TTC549 (cell line): Measurements from ENCODE around the gene HBZ.
"Not testable (repeated sequence)": the region's sequence is repeated elsewhere in the genome, so short reads cannot be mapped to it uniquely, and the experiment has no call there.

Source experiments
- FAIRE-seq: peaks from 2 replicates; lab custom pipeline; 2012; peaks lifted over from hg19 to GRCh38; lab: Jason Lieb, UNC

HBZ gene

DNA sequence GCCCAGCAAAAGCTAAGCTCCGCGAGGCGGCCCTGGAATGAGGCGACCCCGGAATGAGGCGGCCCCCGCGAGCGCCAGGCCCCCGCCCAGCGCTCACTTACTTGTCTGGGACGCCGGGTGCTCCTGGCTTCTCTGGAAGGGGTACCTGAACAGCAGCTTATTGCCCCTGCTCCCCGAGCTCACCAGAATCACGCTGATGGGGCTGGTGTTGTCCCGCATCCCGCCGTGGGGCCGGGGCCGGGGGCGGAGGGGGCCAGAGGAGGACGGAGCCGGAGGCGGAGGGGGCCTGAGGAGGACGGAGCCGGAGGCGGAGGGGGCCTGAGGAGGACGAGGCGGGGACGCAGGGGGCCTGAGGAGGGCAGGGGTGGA lies 14.4 kb upstream of the HBZ start:
- no peak for FAIRE-seq

DNA sequence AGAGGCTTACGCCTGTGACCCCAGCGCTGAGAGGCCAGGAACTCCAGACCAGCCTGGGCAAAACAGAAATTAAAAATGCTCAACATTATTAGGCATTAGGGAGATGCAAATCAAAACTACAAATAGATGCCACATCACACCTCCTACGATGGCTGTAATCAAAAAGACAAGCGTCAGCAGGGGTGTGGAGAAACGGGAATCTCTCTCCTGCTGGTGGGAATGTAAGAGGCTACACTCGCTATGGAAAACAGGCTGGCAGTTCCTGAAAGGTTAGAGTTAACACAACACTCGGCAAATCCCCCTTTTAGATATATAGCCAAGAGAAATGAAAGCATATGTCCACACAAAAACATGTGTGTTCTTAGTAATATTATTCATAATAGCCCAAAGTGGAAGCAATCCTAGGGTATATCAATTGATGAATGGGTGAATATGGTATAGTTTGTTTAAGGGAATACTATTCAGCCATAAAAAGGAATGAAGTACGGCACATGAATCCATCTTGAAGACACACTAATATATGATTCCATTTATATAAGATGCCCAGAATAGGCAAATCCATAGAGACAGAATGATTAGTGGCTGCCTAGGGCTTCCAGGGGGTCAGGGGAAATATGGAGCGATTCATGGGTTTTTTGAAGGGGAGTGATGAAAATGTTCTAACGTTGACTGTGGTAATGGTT lies 12.1 kb upstream of the HBZ start:
- FAIRE-seq, result no peak

DNA sequence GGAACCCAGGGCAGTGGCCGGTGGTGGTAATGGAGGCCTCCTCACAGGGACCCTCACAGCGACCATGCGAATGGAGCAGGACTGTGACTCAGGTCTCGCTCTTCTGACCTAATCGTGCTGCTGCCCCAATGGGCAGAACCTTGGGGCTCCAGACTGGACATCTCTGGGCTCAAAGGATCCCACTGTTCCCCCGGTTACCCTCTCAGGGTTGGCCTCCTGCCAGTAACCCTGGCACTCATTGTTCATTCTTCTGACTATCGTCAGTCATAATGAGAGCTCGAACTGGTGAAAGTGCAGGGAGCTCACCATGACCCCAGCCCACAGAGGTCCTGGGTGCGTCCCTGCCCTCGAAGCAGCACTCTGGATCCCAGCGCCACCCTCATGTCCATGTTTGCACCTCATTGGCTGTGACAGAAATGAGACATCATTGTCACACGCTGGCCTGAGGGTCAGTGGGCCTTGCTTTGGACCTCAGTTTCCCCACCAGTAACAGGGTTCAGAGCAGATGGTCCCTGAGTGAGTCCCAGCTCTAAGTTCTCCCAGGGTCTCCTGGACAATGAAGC lies 10.0 kb upstream of the HBZ start:
- no peak for FAIRE-seq

DNA sequence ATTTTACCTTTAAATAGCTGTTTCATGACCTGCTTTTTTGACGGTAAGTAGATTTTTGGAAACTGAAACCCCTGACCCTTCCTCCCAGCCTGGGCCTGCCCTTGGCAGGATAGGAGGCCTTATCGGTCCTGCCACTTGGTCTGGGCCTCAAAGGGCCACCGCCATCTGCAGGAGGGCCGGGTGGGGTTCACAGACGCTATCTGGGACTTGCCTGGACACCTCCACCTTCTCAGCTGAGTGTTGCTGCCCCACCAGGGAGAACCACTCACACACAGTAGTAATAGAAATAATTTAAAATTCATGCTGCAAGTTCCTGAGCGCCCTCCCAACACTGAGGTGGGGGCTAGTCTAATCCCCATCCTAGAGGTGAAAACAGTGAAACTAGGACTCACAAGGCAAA lies 9.4 kb upstream of the HBZ start:
- FAIRE-seq, result no peak

DNA sequence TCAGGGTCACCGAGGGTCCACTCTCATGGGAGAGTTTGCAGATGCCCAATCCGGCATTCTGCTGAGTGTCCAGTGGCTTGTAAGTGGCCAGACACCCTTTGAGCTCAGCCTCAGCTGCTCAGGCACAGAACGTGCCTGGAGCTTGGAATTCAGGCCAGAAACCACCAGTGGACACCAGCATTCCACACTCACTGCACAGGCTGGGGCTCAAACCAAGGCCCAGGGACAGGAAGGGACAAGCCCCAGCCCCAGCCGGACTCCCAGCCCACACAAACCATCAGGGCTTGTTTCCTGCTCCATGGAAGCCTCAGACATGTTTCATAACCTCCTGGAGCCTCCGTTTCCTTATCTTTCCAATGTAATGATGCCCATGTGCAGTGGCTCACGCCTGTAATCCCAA lies 9.0 kb upstream of the HBZ start:
- FAIRE-seq, result no peak

DNA sequence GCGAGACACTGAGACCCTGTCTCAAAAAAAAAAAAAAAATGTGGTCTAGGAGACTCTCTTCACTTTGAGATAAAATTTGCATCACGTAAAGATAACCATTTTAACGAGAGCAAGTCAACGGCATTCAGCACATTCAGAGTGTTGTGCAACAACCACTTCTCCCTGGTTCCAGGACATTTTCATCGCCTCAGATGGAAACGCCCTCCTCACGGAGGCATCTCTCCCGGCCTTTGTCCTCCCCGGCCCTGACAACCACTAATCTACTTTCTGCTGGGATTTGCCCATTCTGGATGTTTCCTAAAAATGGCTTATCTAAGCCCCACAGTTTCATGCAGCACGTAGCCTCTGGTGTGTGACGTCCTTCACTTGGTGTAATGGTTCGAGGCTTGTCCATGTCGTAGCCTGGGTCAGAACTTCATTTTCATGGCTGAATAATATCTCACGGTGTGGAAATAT lies 7.6 kb upstream of the HBZ start:
- no peak for FAIRE-seq

DNA sequence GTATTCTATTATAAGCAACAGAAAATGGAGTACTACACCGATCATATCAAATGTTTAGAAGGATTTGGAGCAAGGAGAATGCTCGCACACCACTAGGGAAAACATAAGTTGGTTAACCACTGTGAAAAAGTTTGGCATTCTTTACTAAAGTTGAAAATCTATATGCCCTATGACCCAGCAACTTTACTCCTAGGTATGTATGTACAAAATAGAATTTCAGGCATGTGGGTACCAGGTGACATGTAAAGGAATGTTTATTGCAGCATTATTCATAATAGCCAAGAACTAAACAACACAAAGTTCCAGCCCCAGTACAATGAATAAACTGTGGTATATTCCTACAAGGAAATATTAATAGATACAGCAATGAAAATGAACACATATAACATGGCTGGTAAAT lies 5.8 kb upstream of the HBZ start:
- FAIRE-seq, result no peak

DNA sequence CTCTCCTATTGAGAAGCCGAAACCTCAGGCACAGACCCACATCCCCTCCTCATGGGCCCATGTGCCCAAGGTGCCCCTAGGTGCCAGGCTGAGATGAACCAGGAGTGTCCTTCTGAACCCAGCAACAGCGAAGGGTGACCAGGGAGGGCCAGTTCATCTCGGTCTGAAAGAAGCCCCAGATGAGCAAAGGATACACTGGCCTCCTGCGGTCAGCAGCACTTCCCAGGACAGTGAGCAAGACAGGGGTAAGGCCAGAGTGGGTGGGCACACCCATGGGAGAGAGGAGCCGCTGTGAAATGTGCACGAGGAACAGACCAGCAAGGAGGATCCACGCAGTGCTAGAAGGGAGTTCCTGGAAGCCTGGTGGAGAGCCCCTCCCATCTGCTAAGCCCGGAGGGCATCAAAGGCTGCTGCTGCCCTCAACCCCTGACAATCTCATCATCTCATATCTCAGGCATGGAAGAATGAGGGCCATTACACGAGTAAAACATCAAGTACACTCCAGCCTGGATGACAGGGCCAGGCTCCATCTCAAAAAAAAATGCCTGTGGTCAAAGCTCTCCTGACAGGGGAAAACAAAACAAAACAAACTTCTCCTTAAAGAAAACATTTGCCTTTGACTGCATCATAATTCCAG lies 3.3 kb upstream of the HBZ start:
- FAIRE-seq, result no peak

DNA sequence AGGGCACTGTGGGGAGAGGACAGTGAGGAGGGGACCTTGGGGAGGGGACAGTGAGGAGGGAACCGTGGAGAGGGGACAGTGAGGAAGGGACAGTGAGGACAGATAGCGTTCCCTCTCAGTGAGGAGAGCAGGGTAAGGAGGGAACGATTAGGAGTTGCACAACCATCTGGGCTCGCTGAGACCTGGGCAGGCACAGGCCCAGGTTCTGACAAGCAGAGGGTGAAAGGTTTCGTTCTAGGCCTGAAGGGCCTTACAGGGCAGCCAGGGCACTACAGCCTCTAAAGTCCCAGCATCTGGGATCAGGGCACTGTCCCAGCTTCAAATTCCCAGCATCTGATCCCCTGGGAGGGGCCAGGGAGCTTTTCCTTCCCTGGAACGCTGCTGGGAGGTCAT lies 681 bp downstream of the HBZ start:
- not testable (repeated sequence) for FAIRE-seq

DNA sequence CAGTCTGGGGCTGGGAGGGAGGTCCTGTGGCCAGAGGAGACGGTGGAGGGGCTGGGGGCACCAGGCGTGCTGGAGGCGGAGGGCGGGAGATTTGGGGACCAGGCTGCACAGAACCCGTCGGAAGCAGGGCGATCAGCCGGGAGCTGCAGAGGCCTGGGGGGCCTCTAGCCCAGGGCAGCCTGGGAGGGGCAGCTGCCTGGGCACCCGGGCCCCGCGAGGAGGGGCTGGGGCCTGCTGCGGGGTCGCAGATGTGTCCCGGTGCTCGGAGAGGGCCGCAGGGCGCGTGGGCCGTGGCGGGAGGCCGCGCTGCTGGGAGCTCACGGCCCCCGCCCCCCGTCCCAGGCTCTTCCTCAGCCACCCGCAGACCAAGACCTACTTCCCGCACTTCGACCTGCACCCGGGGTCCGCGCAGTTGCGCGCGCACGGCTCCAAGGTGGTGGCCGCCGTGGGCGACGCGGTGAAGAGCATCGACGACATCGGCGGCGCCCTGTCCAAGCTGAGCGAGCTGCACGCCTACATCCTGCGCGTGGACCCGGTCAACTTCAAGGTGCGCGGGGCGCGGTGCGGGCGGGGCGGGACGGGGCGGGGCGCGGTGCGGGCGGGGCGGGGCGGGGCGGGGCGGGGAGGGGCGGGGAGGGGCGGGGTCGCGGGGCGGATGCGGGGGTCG lies 1.2 kb downstream of the HBZ start:
- FAIRE-seq, result not testable (repeated sequence)

DNA sequence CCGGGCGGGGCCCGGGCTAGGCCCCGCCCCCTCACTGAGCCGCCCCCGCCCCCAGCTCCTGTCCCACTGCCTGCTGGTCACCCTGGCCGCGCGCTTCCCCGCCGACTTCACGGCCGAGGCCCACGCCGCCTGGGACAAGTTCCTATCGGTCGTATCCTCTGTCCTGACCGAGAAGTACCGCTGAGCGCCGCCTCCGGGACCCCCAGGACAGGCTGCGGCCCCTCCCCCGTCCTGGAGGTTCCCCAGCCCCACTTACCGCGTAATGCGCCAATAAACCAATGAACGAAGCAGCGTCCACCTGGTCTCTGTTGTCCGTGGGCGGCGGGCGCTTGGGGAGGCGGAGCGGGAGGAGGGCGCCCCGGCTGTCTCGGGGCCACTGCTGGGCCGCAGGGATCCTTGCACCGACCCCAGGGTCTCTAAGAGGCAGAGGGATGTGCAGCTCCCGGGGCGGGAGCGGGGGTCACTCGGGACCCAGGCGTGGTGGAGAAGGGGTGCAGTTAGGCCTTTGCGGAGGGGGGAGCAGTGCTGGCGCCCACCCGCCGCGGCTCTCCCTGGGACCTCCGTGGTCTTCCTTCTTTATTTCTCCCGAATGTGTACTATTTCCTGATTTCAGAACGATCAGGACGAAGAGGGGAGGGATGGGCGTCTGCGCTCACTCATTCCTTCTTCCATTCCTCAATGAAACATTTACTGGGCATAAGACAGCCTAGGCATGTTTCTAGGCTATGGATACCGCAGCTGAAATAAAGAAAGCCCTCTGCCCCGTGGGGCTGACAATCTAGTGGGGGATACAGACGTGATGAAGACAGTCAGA lies 2.0 kb downstream of the HBZ start:
- FAIRE-seq, result no peak

DNA sequence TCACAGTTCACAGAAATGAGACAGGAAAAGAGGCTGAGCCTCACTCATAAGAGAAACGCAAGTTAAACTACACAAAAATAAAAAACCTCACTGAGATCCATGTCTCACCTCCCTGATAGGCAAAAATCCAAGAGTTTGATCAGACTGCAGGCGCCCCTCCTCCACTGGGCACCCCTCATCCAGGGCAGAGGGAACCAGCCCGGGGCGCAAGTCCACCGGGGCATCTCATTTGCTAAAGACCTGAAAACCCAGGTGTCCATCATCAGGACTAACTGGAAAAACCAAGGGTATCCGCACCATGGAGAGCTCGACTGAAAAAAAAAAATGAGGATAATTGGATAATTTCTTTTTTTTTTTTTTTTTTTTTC lies 2.6 kb downstream of the HBZ start:
- no peak for FAIRE-seq

DNA sequence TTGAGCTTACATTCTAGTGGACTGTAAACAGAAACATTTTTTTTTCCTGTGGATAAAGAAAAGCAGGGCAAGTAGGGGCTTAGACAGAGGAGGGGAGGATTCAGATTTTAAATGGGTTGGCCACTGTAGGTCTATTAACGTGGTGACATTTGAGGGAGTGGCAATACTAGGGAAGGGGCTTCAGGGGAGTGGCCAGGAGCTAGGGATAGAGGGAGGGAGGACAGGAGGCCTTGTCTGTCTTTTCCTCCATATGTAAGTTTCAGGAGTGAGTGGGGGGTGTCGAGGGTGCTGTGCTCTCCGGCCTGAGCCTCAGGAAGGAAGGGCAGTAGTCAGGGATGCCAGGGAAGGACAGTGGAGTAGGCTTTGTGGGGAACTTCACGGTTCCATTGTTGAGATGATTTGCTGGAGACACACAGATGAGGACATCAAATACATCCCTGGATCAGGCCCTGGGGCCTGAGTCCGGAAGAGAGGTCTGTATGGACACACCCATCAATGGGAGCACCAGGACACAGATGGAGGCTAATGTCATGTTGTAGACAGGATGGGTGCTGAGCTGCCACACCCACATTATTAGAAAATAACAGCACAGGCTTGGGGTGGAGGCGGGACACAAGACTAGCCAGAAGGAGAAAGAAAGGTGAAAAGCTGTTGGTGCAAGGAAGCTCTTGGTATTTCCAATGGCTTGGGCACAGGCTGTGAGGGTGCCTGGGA lies 6.8 kb downstream of the HBZ start:
- no peak for FAIRE-seq

DNA sequence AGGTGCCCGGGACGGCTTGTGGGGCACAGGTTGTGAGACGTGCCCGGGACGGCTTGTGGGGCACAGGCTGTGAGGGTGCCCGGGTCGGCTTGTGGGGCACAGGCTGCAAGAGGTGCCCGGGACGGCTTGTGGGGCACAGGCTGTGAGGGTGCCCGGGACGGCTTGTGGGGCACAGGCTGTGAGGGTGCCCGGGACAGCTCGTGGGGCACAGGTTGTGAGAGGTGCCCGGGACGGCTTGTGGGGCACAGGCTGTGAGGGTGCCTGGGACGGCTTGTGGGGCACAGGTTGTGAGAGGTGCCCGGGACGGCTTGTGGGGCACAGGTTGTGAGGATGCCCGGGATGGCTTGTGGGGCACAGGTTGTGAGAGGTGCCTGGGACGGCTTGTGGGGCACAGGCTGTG lies 7.8 kb downstream of the HBZ start:
- FAIRE-seq, result not testable (repeated sequence)

DNA sequence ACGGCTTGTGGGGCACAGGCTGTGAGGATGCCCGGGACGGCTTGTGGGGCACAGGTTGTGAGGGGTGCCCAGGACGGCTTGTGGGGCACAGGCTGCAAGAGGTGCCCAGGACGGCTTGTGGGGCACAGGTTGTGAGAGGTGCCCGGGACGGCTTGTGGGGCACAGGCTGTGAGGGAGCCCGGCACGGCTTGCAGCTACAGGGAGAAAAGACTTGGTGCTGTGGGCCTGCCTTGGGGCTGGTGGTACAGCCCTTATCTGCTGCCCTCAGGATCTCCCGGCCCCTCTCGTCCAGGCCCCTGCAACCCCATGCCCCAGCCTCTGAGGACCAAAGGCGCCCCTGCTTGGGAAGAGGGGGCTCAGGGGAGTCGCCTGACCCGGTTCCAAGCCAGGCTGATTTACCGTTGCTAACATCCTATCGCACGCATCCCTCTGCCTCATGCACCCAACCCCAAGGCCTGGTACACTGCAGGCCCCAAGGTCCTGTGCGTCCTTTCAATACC lies 8.3 kb downstream of the HBZ start:
- FAIRE-seq, result no peak

DNA sequence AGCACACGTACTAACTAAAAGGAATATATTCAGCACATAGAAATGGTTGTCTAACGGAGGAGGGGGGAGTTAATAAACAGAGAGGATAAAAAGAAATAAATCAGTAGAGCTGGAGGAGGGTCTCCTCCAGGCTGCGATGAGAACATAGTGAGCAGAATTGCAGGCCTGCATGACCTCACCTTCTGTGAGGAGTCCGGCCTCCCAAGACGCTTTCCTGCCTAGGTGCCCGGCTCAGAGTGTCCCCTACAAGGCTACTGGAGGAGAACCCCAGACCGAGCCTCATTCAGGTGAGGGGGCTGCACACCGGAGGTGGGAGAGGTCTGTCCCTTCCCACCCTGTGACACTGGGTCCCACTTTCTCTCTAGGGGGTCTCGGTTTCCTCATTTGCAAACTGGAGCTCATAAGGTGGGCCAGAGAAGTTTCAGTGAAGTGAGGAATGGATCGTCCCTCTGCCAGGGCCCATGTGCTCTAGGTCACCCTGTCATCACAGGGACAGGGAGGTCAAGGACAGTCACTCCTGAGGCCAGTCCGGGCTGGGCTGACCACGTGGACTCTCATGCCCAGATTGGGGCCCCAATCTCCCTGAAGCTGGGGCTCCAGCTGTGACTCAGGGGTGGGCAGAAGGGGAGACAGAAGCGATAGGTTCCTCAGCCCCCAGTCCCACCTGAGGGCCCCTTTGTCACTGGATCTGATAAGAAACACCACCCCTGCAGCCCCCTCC lies 10.0 kb downstream of the HBZ start:
- FAIRE-seq, result no peak

DNA sequence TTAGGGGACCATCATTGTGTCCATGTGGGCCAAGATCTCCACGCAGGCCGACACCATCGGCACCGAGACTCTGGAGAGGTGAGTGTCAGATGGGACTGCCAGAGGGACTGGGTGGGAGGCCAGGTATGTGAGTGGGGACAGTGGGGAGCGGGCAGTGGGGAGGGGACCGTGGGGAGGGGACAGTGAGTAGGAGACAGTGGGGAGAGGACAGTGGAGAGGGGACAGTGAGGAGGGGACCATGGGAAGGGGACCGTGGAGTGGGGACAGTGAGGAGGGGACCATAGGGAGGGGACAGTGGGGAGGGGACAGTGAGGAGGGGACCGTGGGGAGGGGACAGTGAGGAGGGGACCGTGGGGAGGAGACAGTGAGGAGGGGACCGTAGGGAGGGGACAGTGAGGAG lies 10.7 kb downstream of the HBZ start:
- FAIRE-seq, result not testable (repeated sequence)

DNA sequence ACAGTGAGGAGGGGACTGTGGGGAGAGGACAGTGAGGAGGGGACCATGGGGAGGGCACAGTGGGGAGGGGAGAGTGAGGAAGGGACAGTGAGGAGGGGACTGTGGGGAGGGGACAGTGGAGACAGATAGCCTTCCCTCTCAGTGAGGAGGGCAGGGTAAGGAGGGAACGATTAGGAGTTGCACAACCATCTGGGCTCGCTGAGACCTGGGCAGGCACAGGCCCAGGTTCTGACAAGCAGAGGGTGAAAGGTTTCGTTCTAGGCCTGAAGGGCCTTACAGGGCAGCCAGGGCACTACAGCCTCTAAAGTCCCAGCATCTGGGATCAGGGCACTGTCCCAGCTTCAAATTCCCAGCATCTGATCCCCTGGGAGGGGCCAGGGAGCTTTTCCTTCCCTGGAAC lies 11.3 kb downstream of the HBZ start:
- not testable (repeated sequence) for FAIRE-seq

DNA sequence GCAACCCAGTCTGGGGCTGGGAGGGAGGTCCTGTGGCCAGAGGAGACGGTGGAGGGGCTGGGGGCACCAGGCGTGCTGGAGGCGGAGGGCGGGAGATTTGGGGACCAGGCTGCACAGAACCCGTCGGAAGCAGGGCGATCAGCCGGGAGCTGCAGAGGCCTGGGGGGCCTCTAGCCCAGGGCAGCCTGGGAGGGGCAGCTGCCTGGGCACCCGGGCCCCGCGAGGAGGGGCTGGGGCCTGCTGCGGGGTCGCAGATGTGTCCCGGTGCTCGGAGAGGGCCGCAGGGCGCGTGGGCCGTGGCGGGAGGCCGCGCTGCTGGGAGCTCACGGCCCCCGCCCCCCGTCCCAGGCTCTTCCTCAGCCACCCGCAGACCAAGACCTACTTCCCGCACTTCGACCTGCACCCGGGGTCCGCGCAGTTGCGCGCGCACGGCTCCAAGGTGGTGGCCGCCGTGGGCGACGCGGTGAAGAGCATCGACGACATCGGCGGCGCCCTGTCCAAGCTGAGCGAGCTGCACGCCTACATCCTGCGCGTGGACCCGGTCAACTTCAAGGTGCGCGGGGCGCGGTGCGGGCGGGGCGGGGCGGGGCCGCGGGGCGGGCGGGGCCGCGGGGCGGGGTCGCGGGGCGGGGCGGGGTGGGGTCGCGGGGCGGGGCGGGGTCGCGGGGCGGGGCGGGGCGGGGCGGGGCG lies 11.8 kb downstream of the HBZ start:
- not testable (repeated sequence) for FAIRE-seq

DNA sequence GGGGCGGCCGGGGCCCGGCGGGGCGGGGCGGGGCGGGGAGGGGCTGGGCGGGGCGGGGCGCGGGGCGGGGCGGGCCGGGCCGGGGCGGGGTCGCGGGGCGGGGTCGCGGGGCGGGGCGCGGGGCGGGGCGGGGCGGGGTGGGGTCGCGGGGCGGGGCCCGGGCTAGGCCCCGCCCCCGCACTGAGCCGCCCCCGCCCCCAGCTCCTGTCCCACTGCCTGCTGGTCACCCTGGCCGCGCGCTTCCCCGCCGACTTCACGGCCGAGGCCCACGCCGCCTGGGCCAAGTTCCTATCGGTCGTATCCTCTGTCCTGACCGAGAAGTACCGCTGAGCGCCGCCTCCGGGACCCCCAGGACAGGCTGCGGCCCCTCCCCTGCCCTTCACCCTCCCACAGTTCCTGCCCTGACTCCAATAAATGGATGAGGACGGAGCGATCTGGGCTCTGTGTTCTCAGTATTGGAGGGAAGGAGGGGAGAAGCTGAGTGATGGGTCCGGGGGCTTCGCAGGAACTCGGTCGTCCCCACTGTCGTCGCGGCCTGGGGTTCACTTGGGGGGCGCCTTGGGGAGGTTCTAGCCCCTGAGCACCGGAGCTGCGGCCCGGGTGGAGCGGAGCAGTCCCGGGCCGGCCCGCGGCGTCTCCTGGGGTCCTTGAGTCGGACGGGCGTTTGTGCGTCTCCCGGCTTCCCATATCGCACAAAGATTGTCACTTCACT lies 12.5 kb downstream of the HBZ start:
- no peak for FAIRE-seq
